ENCODE data around the gene ASTL.
"Not testable (repeated sequence)": the region's sequence is repeated elsewhere in the genome, so short reads cannot be mapped to it uniquely, and the experiment has no call there.

The ASTL gene

DNA sequence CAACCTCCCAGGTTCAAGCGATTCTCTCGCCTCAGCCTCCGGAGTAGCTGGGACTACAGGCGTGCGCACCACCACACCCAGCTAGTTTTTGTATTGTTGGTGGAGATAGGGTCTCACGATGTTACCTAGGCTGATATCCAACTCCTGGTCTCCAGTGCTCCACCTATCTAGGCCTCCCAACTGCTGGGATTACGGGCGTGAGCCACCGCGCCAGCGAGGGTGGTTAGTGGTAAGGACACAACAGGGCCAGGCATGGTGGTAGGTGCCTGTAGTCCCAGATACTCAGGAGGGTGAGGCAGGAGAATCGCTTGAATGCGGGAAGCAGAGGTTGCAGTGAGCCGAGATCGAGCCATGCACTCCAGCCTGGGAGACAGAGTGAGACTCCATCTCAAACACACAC, 33.5 kb upstream of the ASTL start:
- Histone ChIP-seq H3K4me1 (ENCODE audit: control insufficient read depth, insufficient read depth, low read length) (peaks cover 3% of the 10 kb centered on the region; the same call in 1 of the 2 replicates), H3K4me3 (ENCODE audit: low read depth, low read length) (no peak overlapping the region), H3K27me3 (ENCODE audit: control insufficient read depth, insufficient read depth, low read length) (no peaks in the 10 kb centered on the region), H3K9ac (ENCODE audit: low read depth, low read length) (no peak overlapping the region), H3K27ac (ENCODE audit: low read depth, low read length) (no peak overlapping the region), H3K9me3 (ENCODE audit: control insufficient read depth, insufficient read depth, low read length) (0 out of 2 replicates have a peak, but pooled peaks cover 4% of the 10 kb centered on the region), H3K36me3 (ENCODE audit: control insufficient read depth, insufficient read depth, low read length) (no peaks in the 10 kb centered on the region)

DNA sequence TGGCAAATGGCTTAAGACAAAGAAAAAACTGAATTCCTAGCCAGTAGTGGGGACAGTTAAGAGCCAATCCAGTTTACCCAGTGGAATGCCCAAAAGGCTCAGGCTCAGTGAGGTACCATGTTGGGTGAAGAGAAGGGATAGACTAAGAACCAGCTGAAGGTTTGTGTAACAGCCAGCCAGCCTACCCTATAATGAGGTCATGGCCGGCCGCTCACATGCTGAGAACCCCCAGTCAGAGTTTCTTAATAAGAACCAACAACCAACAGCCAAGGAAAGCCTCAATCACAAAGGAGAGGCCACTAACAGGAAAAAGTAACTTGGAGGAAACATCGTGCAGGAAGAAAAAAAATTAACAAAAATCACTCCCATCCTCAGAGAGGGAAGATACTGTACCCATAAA, 32.3 kb upstream of the ASTL start:
- H3K27me3 ChIP-seq (ENCODE audit: control insufficient read depth, insufficient read depth, low read length) = no peaks in the 10 kb centered on the region
- no peak overlapping the region for H3K4me3 ChIP-seq (ENCODE audit: low read depth, low read length)
- H3K36me3 ChIP-seq (ENCODE audit: control insufficient read depth, insufficient read depth, low read length) = no peaks in the 10 kb centered on the region
- H3K4me1 ChIP-seq (ENCODE audit: control insufficient read depth, insufficient read depth, low read length) = peaks cover 3% of the 10 kb centered on the region; the same call in 1 of the 2 replicates
- H3K9me3 ChIP-seq (ENCODE audit: control insufficient read depth, insufficient read depth, low read length) = 0 out of 2 replicates have a peak, but pooled peaks cover 4% of the 10 kb centered on the region
- H3K27ac ChIP-seq (ENCODE audit: low read depth, low read length) = no peak overlapping the region
- no peak overlapping the region for H3K9ac ChIP-seq (ENCODE audit: low read depth, low read length)

DNA sequence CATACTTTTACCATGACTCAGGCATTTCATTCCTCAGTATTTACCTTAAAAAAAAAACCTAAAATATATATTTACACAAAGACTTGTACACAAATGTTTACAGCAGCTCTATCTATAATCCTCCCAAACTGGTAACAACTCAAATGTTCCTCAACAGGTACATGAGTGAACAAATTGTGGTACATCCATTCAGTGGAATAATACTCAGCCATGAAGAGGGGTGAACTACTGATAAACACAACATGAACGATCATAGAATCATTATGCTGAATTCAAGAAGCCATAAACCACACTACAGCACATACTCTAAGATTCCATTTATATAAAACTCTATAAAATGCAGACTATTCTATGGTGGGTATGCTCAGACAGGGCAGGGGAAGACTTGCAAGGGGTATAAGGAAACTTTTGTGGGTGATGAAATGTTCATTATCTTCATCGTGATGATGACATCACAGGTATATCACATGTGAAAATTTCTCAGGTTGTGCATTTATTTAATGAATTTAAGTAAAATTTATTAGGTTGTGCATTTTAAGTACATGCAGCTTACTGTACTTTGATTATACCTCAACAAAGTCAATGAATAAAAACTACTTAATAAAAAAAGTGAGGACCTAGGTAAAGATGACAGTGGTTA, 31.7 kb upstream of the ASTL start:
- Histone ChIP-seq H3K4me1 (ENCODE audit: control insufficient read depth, insufficient read depth, low read length) (peaks cover 3% of the 10 kb centered on the region; the same call in 1 of the 2 replicates), H3K27ac (ENCODE audit: low read depth, low read length) (no peak overlapping the region), H3K27me3 (ENCODE audit: control insufficient read depth, insufficient read depth, low read length) (no peaks in the 10 kb centered on the region), H3K36me3 (ENCODE audit: control insufficient read depth, insufficient read depth, low read length) (no peaks in the 10 kb centered on the region), H3K9me3 (ENCODE audit: control insufficient read depth, insufficient read depth, low read length) (0 out of 2 replicates have a peak, but pooled peaks cover 4% of the 10 kb centered on the region), H3K9ac (ENCODE audit: low read depth, low read length) (no peak overlapping the region), H3K4me3 (ENCODE audit: low read depth, low read length) (no peak overlapping the region)

DNA sequence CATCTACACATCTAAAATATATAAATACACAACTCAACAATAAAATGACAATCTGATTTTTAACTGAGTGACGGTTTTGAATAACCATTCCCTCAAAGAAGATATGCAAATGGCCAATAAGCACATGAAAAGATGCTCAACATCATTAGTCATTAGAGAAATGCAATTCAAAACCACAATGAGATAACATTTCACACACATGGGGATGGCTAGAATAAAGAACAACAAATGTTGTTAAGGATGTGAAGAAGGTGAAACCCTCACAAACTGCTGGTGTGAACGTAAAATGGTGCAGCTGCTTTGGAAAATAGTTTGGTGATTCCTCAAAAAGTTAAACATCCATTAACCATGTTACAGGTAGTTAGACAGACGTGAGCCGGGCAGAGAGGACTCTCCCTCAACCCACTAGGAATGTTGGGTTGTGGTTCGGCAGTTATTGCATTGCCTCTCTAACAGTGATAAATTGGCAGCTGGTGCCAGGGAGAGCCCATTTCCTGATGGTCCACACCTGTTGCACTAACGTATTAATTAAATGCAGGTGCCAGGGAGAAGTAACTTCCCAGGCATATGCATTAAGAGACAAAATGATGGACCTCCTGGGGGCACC, 29.2 kb upstream of the ASTL start:
- Histone ChIP-seq H3K4me3 (ENCODE audit: low read depth, low read length) (no peak overlapping the region), H3K9ac (ENCODE audit: low read depth, low read length) (no peak overlapping the region), H3K36me3 (ENCODE audit: control insufficient read depth, insufficient read depth, low read length) (no peaks in the 10 kb centered on the region), H3K27ac (ENCODE audit: low read depth, low read length) (no peak overlapping the region), H3K9me3 (ENCODE audit: control insufficient read depth, insufficient read depth, low read length) (0 out of 2 replicates have a peak, but pooled peaks cover 4% of the 10 kb centered on the region), H3K27me3 (ENCODE audit: control insufficient read depth, insufficient read depth, low read length) (no peaks in the 10 kb centered on the region), H3K4me1 (ENCODE audit: control insufficient read depth, insufficient read depth, low read length) (peaks cover 9% of the 10 kb centered on the region)

DNA sequence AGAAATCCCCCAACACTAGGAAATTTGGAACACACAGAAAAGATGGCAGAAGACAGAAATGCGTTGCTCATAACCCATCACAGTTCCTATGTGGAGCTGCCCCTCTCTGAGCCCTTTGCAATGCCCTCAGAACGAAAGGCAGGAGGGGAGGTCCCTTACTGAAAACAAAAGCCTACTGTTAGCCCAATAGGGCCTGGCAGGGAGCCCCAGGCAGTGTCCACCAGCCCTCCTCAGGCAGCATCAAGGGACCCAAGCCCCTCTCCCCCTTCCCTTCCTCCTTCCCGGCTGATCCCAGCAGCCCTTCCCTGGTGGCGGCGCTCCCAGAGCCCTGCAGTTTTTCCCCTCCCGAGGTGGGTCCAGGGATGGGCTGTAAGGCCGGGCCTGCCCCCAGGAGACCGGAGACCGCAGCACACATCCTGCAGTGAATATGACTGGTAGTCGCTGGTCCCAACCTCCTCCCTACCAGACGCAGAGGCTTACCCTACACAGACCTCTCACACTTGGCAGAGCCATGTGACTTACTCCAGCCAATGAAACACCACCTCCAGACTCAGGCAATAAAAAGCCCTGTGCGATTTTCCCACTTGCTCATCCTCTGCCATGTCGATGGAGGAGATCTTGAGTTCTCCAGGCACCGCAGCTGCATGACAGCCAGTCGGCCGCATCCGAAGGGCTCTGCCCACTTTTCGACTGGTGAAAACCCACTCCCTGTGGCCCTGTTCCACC, 26.3 kb upstream of the ASTL start:
- H3K9me3 ChIP-seq (ENCODE audit: control insufficient read depth, insufficient read depth, low read length) = no peaks in the 10 kb centered on the region
- no peak overlapping the region for H3K4me3 ChIP-seq (ENCODE audit: low read depth, low read length)
- no peak overlapping the region for H3K9ac ChIP-seq (ENCODE audit: low read depth, low read length)
- H3K27me3 ChIP-seq (ENCODE audit: control insufficient read depth, insufficient read depth, low read length) = no peaks in the 10 kb centered on the region
- no peaks in the 10 kb centered on the region for H3K36me3 ChIP-seq (ENCODE audit: control insufficient read depth, insufficient read depth, low read length)
- H3K4me1 ChIP-seq (ENCODE audit: control insufficient read depth, insufficient read depth, low read length) = peaks cover 9% of the 10 kb centered on the region
- H3K27ac ChIP-seq (ENCODE audit: low read depth, low read length) = no peak overlapping the region

DNA sequence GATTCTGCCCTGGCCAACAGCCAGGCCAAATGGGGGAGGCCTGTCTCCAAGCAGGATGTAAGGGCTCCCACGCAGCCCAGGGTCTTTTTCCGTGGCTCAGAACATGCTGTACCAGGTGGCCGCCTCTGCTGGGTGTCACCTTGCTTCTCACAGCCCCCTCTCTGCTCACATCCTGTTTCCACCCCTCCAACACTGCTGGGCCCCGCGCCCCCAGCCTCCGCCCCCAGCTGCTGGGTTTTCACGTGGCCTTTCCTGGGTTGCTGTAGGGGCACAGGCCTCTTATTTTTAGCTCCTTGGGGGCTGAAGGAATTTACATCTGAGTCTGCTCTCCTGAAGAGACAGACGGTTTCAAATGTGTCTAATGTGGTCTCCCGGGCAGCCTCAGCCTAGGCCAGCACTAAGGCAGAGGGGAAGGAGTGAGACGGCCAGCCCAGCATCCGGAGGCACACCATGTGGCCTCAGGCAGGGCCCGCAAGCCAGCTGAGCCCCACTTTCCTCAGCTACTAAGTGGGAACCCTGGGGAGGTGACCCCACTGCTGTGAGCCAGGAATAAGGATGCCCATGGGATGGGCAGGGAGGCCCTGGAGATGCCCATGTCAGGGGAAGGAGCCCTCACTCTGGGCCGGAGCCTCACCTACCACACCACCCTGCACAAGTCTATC, 25.6 kb upstream of the ASTL start:
- Histone ChIP-seq H3K9ac (ENCODE audit: low read depth, low read length) (no peak overlapping the region), H3K36me3 (ENCODE audit: control insufficient read depth, insufficient read depth, low read length) (no peaks in the 10 kb centered on the region), H3K27ac (ENCODE audit: low read depth, low read length) (no peak overlapping the region), H3K9me3 (ENCODE audit: control insufficient read depth, insufficient read depth, low read length) (no peaks in the 10 kb centered on the region), H3K4me3 (ENCODE audit: low read depth, low read length) (no peak overlapping the region), H3K27me3 (ENCODE audit: control insufficient read depth, insufficient read depth, low read length) (no peaks in the 10 kb centered on the region), H3K4me1 (ENCODE audit: control insufficient read depth, insufficient read depth, low read length) (peaks cover 9% of the 10 kb centered on the region)

DNA sequence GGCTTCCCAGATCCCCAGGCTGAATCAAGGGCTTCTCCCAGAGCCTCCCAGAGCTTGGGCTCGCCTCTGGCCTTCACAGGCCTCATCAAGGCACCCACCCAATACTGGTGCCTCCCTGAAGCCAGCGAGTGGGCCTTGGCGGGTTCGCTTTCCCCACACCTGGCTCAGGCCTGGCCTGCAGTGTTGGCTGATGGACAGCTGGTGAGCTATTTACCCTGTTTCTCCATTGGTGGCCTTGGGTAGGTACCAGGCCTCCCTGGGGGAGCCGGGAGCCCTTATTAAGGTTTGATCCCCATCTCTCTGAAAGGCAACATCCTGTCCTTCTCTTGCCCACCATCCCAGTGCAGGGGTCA, 25.1 kb upstream of the ASTL start:
- no peak overlapping the region for H3K4me3 ChIP-seq (ENCODE audit: low read depth, low read length)
- no peak overlapping the region for H3K27ac ChIP-seq (ENCODE audit: low read depth, low read length)
- H3K9ac ChIP-seq (ENCODE audit: low read depth, low read length) = no peak overlapping the region
- H3K9me3 ChIP-seq (ENCODE audit: control insufficient read depth, insufficient read depth, low read length) = no peaks in the 10 kb centered on the region
- H3K27me3 ChIP-seq (ENCODE audit: control insufficient read depth, insufficient read depth, low read length) = no peaks in the 10 kb centered on the region
- H3K36me3 ChIP-seq (ENCODE audit: control insufficient read depth, insufficient read depth, low read length) = no peaks in the 10 kb centered on the region
- peaks cover 9% of the 10 kb centered on the region for H3K4me1 ChIP-seq (ENCODE audit: control insufficient read depth, insufficient read depth, low read length)

DNA sequence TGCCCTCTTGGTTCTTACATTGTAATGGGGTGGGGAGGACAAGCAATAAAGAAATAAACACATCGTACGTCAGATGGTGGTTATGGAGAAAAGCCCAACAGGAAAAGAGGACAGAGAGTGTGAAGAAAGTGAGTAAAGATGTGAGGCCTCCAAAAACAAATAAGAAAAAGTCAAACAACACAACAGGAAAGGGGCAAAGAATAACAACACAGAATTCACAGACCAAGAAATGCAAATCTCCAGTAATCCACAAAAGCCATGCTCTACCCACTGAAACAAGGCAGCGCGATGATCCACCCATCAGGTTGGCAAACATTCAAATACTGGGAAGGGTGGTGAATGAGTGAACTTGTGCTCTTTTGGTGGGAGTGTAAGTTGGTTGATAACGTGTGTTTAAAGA, 23.6 kb upstream of the ASTL start:
- H3K9me3 ChIP-seq (ENCODE audit: control insufficient read depth, insufficient read depth, low read length) = no peaks in the 10 kb centered on the region
- no peak overlapping the region for H3K4me3 ChIP-seq (ENCODE audit: low read depth, low read length)
- H3K36me3 ChIP-seq (ENCODE audit: control insufficient read depth, insufficient read depth, low read length) = no peaks in the 10 kb centered on the region
- H3K9ac ChIP-seq (ENCODE audit: low read depth, low read length) = no peak overlapping the region
- peaks cover 7% of the 10 kb centered on the region; the same call in 1 of the 2 replicates for H3K4me1 ChIP-seq (ENCODE audit: control insufficient read depth, insufficient read depth, low read length)
- H3K27ac ChIP-seq (ENCODE audit: low read depth, low read length) = no peak overlapping the region
- H3K27me3 ChIP-seq (ENCODE audit: control insufficient read depth, insufficient read depth, low read length) = no peaks in the 10 kb centered on the region

DNA sequence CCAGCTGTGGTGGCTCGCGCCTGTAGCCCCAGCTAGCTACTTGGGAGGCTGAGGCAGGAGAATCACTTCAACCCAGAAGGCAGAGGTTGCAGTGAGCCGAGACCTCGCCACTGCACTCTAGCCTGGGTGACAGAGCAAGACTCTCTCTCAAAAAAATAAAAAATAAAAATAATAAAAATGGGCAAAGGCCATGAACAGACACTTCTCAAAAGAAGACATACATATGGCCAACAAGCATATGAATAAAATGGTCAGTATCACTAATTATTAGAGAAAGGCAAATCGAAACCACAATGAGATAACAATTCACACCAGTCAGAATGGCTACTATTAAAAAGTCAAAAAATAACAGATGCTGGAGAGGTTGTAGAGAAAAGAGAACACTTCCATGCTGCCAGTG, 22.1 kb upstream of the ASTL start:
- H3K27ac ChIP-seq (ENCODE audit: low read depth, low read length); H3K4me3 ChIP-seq (ENCODE audit: low read depth, low read length); H3K9ac ChIP-seq (ENCODE audit: low read depth, low read length); H3K36me3 ChIP-seq (ENCODE audit: control insufficient read depth, insufficient read depth, low read length); H3K27me3 ChIP-seq (ENCODE audit: control insufficient read depth, insufficient read depth, low read length); H3K9me3 ChIP-seq (ENCODE audit: control insufficient read depth, insufficient read depth, low read length); H3K4me1 ChIP-seq (ENCODE audit: control insufficient read depth, insufficient read depth, low read length): not testable (repeated sequence)

DNA sequence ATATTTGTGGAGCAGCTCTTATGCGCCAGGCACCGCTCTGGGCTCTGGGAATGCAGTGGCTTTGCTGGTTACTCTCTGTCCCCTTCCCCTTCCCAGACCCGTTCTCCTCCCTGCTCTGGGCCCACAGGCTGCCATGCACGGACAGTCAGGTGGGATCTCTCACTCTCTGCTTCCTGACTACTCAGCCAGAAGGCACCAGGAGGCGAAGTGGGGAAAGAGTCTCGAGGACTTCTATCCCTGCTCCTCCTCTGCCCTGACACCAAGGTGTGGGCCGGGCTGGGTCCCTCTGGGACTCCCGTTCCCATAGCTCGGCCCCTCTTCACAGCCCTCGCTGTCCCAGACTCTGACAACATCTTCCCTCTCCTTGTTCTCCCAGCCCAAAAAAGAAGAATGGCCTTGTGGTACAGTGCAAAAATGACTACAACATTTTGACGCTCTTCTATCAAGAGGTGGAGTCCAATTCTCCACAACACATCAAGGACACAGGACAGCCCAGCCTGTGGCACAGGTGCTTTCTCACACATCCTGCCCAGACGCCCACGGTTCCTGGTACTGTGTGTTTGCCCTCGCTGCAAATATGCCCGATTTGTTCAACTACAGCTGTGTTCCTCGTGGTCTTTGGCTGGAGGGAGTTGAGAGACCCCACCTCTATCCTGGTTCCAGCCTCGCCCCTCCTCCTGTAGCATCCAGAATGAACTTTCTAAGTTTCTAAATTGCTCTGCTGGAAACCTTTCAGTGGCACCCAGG, 21.0 kb upstream of the ASTL start:
- H3K4me1 ChIP-seq (ENCODE audit: control insufficient read depth, insufficient read depth, low read length) = peaks cover 2% of the 10 kb centered on the region; the same call in 1 of the 2 replicates
- no peak overlapping the region for H3K9ac ChIP-seq (ENCODE audit: low read depth, low read length)
- H3K36me3 ChIP-seq (ENCODE audit: control insufficient read depth, insufficient read depth, low read length) = no peaks in the 10 kb centered on the region
- no peak overlapping the region for H3K27ac ChIP-seq (ENCODE audit: low read depth, low read length)
- H3K9me3 ChIP-seq (ENCODE audit: control insufficient read depth, insufficient read depth, low read length) = no peaks in the 10 kb centered on the region
- no peaks in the 10 kb centered on the region for H3K27me3 ChIP-seq (ENCODE audit: control insufficient read depth, insufficient read depth, low read length)
- H3K4me3 ChIP-seq (ENCODE audit: low read depth, low read length) = no peak overlapping the region
